ENCODE results near the gene TNFAIP2.

GRCh38 chr14:103118018-103118662 lies 5.1 kb upstream of the TNFAIP2 start:
- TF ChIP-seq CTCF (IDR thresholded peaks at IDR 0.05; ENCODE audit: insufficient read depth, low read length, poor library complexity, severe bottlenecking) (no peak), EZH2phosphoT487 (conservative IDR thresholded peaks at IDR 0.05; ENCODE audit: low read length) (no peak)

Data from SU-DHL-6 (cell line).